Measurements from ENCODE around the gene SCYL1. TPM values are rescaled to one million over a fixed set of nuclear protein-coding genes. Genes with fewer than 3 reads are reported as not detected.

Gene SCYL1
- total RNA-seq, 1 experiment from 2014 or later = 106 TPM

GRCh38 chr11:65549096-65549495, 24.2 kb downstream of the SCYL1 start:
- DNase-seq = no peak
- no peaks in the 10 kb centered on the region for H3K9me2 ChIP-seq (ENCODE audit: insufficient read depth)
- intact Hi-C loops (cut with micrococcal nuclease; ENCODE audit: unreplicated experiment) = no loop called here
- H3K79me2 ChIP-seq (ENCODE audit: low read depth) = peaks cover 19% of the 10 kb centered on the region
- no peaks in the 10 kb centered on the region for H3K27me3 ChIP-seq (ENCODE audit: insufficient read depth, low read depth)
- POLR2A ChIA-PET (ENCODE audit: unreplicated experiment) = no interaction called here
- peaks cover 56% of the 10 kb centered on the region for H3K36me3 ChIP-seq (ENCODE audit: low read depth)
- H2AFZ ChIP-seq = no peak overlapping the region
- H3K4me1 ChIP-seq (replicated peaks; ENCODE audit: insufficient read depth) = peaks cover 18% of the 10 kb centered on the region
- peaks cover 18% of the 10 kb centered on the region for H4K20me1 ChIP-seq (ENCODE audit: insufficient read depth)
- BruUV-seq (replicated peaks) = no TSS peak
- CTCF ChIA-PET = interaction anchor here (0.5 to 0.6 kb wide), 3 partner anchors 138 to 507 kb away, joined by 6 to 9 read pairs (median 8); no protein-coding TSS in a partner anchor
- H3K4me3 ChIP-seq = no peak overlapping the region
- no peak overlapping the region for H3K4me2 ChIP-seq
- TF ChIP-seq EZH2 (IDR thresholded peaks at IDR 0.05; ENCODE audit: low read depth) = no peak
- TF ChIP-seq CTCF (conservative IDR thresholded peaks at IDR 0.05) = no peak
- H3K9me3 ChIP-seq (ENCODE audit: insufficient read depth, low read depth) = no peaks in the 10 kb centered on the region
- no peak overlapping the region for H3K27ac ChIP-seq
- peaks cover 71% of the 10 kb centered on the region for H3F3A ChIP-seq (ENCODE audit: insufficient read depth, low read depth)

GRCh38 chr11:65551572-65552387, 26.9 kb downstream of the SCYL1 start:
- Histone ChIP-seq H3K4me1 (replicated peaks; ENCODE audit: insufficient read depth) (peaks cover 41% of the 10 kb centered on the region), H3K4me3 (no peak overlapping the region), H3K27me3 (ENCODE audit: insufficient read depth, low read depth) (no peaks in the 10 kb centered on the region), H3K36me3 (ENCODE audit: low read depth) (peaks cover 47% of the 10 kb centered on the region), H3K9me3 (ENCODE audit: insufficient read depth, low read depth) (no peaks in the 10 kb centered on the region), H2AFZ (no peak overlapping the region), H3K4me2 (no peak overlapping the region), H3F3A (ENCODE audit: insufficient read depth, low read depth) (peaks cover 70% of the 10 kb centered on the region), H3K27ac (no peak overlapping the region), H4K20me1 (ENCODE audit: insufficient read depth) (peaks cover 17% of the 10 kb centered on the region), H3K9me2 (ENCODE audit: insufficient read depth) (no peaks in the 10 kb centered on the region), H3K79me2 (ENCODE audit: low read depth) (peaks cover 42% of the 10 kb centered on the region)
- ChIA-PET POLR2A (ENCODE audit: unreplicated experiment) (interaction anchor here (0.5 kb wide), 1 partner anchor 290 kb away, joined by 3 read pairs; the partner anchor contains the start of gene POLA2), CTCF (interaction anchor here (0.5 to 1.2 kb wide), 2 partner anchors 10 to 24 kb away, joined by 3 read pairs; no protein-coding TSS in a partner anchor)
- peak; percentile 63 to 75 for DNase-seq
- TF ChIP-seq EZH2 (IDR thresholded peaks at IDR 0.05; ENCODE audit: low read depth) (no peak), CTCF (conservative IDR thresholded peaks at IDR 0.05) (peak; percentile 70)
- TSS peak; percentile 5 for BruUV-seq (replicated peaks)
- intact Hi-C loops (cut with micrococcal nuclease; ENCODE audit: unreplicated experiment) = no loop called here

DNA sequence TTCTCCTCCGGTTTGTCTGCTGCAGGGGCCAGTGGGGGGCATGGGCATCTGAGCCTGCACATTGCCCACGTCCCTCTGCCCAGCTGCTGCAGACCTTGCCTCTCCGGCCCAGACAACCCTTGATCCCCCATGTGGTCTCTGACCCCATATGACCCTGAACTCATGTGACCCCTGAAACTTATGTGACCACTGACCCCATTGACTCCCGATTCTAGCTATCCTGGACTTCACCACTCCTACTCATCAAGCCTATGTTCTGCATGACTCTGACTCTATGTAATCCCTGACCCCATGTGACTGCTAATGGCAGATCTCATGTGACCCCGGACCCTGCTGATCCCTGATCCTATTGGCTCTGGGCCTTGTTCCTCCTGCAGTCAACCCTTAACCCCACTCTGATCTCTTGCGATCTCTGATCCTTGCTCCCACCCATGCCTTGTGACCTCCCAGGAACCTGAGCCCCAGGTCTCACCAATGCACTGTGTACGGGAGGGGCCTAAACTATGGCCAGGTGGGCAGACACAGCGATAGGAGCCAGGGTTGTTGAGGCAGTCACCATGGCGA, 27.6 kb downstream of the SCYL1 start:
- Histone ChIP-seq H4K20me1 (ENCODE audit: insufficient read depth) (peaks cover 16% of the 10 kb centered on the region), H3K4me2 (no peak overlapping the region), H3K9me2 (ENCODE audit: insufficient read depth) (no peaks in the 10 kb centered on the region), H2AFZ (no peak overlapping the region), H3K79me2 (ENCODE audit: low read depth) (peaks cover 48% of the 10 kb centered on the region), H3K4me3 (no peak overlapping the region), H3F3A (ENCODE audit: insufficient read depth, low read depth) (peaks cover 69% of the 10 kb centered on the region), H3K27ac (no peak overlapping the region), H3K4me1 (replicated peaks; ENCODE audit: insufficient read depth) (peaks cover 42% of the 10 kb centered on the region), H3K27me3 (ENCODE audit: insufficient read depth, low read depth) (no peaks in the 10 kb centered on the region), H3K9me3 (ENCODE audit: insufficient read depth, low read depth) (no peaks in the 10 kb centered on the region), H3K36me3 (ENCODE audit: low read depth) (peaks cover 40% of the 10 kb centered on the region)
- ChIA-PET CTCF (interaction anchor here (0.5 kb wide), 1 partner anchor 25 kb away, joined by 3 read pairs; no protein-coding TSS in a partner anchor), POLR2A (ENCODE audit: unreplicated experiment) (interaction anchor here (0.6 to 1.4 kb wide), 2 partner anchors 19 to 20 kb away, joined by 3 to 4 read pairs; partner anchors contain the start of gene FAM89B)
- TF ChIP-seq EZH2 (IDR thresholded peaks at IDR 0.05; ENCODE audit: low read depth) (no peak), CTCF (conservative IDR thresholded peaks at IDR 0.05) (peak; percentile 28; the same call in 1 of the 2 replicates)
- no peak for DNase-seq
- BruUV-seq (replicated peaks) = no TSS peak
- intact Hi-C loops (cut with micrococcal nuclease; ENCODE audit: unreplicated experiment) = no loop called here
